HG03442 (cell line): ENCODE measurements around the gene BOD1.

ENCODE experiments used
- ATAC-seq: cut with Tn5 transposase; IDR thresholded peaks from one replicate; pipeline ENCODE4 v1.9.1; 2021; ENCODE audit warnings: mild to moderate bottlenecking, moderate library complexity; ENCODE audit not compliant: unreplicated experiment

Gene BOD1

DNA sequence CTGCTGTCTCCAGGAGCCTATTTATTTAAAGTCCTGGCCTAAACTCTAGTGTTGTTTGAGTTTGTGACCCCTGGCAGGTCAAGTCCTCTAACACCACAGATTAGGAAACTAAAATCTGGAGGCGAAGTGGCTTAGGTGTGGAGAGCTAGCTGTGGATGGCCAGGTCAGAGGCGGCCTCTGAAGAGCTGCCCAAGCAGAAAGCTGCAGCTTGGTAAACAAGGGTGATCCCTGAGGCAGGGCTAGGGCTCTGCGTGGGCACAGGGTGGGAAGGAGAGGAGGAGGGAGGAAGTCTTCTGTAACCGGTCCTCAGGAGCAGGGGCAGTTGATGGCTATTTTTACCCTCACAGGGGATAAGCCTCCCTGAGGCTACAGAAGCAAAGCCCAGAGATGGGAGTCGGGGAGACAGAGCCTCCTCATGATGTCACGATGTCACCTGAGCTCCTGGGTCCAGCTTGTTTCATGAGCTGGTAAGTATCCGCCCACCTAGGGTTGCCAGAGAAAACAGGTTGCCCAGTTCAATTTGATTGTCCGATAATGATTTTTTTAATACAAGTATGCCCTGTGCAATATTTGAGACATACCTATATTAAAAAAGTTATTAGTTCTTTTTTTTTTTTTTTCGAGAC, 25.9 kb upstream of the BOD1 start:
- no peak for ATAC-seq

DNA sequence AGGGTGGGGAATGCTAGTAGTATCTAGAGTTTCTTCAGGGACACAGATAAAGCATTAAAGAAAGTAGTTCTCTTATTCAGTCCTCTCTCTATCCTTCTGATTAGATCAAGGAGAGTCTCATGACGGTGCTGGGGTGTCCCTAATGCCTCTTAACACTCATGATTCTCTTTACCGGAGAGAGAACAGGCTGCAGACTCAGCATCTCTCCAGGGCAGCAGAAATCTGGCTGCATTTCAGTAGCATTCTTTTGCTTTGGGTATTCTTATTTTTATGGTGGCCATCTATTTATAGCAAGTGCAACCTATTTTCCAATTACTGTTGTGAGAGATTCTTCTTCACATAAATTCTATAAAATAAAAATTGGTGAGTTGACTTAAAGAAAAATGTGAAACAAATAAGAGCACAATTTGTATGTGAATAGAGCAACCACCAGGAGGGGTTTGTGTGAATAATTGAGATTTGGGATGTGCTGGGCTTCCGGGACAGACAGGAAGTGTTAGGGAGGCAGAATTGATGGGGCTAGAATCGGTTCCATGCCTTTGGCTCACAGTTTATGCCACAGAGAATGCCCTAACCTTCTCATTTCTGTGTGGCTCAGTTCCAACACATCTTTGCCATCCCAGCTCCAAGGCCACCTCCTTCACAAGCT, 23.8 kb upstream of the BOD1 start:
- no peak for ATAC-seq

DNA sequence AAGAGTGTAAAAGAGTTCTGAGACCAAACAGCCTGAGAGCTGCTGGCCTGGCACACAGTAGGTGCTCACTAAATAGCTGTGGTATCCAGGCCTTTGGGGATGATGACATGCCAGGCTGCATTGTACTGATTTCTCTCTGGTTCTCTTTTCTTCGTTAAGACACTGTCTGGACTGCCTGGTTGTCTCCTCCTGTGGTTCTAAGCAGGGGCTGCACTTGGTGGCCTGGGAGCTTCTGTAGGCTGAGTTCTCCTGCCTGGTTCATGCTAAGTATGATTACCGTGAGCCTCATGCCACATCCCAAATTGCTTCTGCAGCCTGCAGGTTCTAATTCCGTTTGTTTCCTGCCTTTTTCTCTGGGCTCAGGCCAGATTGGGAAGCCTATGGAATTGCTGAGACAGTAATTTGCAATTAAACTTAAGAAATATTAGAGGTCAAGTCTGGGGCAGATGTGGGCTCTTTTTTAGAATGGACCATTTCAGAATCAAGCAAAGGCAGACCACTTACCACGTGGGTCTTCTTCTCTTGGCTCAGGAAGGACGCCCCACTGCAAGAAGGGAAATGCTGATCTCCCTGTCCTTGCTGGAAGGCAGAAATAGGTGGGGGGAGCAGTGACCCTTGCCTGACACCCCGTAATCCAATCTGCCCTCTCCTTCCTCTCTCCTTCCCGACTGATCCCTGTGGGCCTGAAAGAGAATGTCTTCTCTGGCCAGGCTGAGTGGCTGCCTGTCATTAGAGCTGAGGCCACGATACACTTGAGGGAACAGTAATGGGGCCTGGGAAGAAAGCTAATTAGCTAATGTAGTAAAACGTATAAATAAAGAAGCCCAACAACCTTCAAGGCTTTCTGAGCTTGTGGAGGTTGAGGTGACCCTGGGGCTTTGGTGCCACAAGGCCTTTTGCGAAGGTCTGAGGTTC, 21.9 kb upstream of the BOD1 start:
- no peak for ATAC-seq

DNA sequence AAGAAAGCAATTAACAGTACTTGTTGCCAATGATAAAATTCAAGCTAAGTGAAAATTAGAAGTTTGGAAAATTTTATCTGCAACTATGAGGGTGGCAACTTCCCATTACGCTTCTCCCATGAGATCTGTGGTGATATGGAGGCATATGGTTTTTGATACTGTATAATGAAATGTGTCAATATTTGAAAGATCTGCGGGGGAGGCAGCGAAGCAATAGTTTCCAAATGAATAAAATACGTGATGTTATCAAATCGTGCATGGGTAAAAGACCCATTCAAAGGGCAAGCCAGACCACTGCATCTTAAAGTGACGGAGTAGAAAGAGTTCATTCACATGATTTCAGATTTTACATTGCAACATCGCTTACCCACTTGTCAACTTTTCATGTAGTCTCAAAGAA, 20.9 kb upstream of the BOD1 start:
- no peak for ATAC-seq

DNA sequence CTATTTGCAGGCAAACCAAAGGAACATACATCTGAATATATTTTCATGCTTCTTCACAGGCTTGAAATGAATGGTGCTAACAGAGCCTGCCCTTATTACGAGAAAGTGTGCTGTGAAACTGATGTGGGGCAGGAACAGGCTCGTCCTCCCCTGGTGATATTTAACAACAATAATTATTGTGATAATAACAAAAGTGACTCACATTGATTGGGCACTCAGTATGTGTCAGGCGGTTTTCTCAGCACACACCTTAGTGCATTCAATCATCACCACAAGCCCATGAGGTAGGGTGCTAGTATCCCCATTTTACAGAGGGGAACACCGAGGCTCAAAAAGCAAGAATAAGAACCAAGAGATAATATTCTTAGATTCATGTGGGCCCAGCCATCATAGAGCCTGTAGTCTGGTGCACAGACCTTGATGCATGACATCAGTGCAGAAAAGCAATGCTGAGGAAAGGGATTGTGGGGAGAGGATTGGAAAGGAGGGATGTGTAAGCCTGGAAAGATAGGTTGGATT, 18.1 kb upstream of the BOD1 start:
- ATAC-seq: no peak

DNA sequence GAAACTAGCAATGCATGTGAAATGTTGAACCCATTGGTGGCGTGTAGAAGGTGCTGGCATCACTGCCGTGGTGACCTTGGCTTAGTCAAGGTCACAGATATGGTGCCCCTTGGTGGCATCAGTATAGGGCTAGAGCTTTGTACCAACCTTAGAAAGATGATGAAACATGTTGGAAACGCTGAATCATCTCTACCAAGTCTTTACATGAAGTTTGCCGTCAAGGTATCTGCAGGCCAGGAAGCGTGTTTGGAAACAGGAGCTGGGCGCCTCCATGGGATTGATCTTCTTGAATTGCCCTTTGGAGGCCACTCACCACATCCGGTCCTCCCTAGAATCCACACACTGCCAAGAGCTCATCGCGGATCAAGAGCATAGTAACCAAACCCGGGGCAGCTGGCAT, 16.9 kb upstream of the BOD1 start:
- ATAC-seq: no peak

DNA sequence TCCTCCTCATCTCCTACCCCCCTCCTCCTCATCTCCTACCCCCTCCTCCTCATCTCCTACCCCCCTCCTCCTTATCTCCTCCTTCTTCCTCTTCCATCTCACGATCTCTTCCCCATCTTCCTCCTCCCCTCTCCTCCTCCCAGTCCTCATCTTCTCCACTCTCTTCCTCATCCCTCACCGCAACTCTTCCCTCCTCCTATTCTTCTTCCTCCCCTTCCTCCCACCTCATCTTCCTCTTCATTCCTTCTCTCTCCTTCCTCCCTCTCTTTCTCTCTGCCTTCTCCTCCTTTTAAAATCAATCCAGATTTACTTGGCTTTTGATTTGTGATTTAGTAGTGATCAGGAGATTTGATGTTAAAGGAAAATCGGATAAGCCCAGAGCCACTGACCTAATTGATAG, 15.0 kb upstream of the BOD1 start:
- no peak for ATAC-seq

DNA sequence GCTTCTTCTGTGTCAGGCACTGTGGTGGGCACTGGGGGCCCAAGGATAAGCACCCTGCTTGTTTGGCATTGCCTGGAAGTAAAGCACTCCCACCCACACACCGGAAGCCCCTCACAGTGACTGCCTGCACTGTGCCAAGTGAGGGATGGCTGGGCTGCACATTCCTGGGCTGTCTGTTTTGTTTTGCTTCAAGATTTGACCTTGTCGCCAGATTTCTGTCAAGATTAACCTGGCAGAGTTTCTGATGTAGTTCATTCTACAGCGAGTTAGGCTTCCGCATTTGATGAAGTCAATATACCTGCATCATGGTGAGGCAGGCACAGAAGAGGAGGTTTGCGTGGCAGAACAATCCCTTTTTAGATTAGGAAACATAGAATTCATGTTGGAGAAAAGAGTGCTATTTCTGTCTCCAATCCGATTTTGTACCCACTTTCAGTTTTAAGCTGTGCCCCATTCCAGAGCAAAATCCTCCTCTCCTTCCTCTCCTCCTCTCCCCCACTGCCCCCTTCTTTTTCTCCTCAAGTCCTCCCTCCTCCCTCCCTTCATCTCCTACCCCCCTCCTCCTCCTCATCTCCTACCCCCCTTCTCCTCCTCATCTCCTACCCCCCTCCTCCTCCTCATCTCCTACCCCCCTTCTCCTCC, 14.4 kb upstream of the BOD1 start:
- ATAC-seq: no peak

DNA sequence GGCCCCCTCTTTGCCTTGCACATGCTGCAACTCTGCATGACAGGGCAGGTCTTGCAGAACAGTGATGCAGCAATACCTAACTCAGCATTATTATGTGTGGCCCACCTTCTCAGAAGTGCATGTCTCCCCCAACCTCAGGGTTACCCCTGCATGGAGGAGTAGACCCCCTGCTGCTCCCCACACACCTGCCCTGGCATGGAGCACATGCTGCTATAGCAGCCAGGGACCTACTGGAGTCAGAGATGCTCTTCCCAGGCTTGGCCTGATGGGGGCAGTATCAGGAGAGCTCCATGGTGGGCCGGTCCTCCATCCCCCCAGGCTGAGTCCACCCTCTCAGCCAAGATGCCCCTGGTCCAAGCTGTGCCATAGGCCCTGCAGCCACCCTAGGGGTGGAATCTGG, 13.2 kb upstream of the BOD1 start:
- peak; percentile 45 for ATAC-seq

DNA sequence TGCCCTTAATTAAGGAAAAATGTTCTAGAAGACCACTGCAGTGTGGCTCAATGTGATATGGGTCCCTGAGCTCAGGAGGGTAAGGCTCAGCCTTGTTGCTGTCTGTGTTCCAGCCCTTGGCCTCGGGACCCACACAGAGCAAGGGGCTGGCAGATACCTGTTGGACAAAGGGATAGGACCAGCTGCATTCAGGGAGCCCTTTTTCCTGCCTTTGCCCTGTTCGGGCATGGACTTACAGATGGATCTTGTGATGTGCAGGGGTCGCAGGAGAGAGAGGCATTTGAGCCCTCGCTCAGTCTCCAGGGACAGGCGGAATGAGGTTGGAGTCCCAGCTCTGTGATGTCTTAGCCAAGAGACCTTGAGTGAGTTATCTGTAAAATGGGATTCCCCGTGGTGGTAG, 12.1 kb upstream of the BOD1 start:
- no peak for ATAC-seq

DNA sequence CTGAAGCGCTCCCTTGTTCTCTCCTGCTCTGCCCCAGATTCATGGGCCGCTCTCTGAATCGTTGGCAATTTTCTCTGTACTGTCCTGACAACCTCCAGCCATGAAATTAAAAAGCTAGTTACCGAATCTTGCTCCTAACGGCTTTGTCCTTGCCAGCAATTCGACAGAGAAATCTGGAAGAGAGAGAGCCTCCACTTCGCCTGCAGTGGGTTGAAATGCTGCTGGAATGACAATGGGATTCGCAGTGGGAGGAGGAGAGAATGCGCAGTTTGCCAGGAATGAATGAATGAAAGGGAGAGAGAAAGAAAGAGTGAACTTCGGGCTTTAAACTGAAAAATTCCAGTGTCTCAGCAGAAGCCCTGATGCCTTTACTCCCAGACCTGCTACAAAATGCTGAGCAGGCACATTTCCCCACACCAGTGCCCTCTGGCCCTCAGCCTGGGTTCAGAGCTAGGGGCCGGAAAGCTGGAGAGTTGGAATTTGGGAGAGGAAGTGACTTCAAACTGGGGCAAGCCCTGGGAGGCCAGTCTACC, 11.5 kb upstream of the BOD1 start:
- no peak for ATAC-seq

DNA sequence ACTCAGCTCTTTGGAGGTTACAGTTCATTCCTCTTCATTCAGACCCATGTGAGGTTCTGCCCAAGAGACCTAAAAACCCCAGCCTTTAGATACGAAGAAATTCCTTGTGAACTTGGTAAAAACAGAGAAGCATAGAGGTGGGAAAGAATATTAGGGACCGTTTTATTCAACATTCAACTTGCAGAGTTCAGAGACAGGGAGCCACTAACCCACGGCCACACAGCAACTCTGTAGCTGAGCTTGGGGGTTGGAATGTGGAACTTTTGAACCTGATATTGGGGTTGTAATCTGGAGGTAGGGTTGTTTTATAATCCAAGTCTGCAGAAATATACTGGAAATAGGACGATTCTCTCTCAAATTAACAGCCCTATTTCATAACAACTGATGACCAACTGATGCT, 10.8 kb upstream of the BOD1 start:
- no peak for ATAC-seq

DNA sequence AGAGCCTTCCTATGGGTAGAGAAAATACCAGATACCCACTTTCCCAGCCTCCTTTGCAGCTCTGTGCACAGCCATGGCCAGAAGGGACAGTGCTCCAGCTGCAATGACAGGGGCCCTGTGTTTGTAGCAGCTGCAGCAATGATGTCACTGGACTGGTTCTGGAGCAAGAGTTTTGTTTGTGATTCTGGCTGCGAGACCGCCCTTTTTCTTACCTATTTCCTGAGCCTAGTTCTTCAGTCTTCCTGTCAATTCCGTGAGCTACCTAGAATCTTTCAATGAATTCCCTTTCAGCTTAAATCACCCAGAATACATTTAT, 10.0 kb upstream of the BOD1 start:
- ATAC-seq: no peak

DNA sequence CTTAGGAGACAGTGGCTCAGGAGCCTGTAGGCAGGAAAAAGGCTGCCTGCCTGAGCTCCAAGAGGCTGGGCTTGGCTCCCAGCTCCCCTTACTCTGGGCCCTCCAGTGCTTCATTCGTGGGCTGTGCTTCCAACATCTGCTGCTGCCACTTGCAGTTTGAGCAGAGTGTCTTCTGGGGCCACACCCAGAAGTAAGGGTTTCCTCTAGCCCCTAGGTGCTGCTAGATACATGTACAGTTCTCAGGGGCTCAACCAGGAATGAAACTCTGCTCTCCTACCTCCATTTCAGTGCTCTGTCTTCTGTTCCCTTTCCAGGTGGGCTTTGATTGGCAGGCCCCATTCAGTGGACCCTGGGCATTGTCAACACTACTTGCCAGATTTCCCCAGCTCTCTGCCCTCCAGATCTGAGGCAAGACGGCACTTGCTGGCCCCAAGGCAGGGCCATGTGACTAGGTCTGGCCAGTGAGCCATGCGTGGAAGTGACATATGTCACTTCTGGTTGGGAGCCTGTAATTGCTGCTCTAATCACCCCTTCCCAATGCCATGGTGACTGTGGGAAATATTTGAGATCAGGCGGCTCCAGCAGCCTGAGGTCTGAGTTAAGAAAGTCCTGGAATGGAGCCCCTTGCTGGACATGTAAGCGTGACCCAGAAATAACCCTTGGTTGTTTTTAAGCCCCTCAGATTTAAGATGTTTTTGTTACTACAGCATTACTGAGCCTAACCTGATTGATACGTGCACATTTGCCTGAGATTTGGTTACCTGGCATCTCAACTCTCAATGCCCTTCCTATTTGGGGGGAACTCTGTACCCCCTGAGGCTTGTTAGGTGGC, 9.4 kb upstream of the BOD1 start:
- ATAC-seq: no peak

DNA sequence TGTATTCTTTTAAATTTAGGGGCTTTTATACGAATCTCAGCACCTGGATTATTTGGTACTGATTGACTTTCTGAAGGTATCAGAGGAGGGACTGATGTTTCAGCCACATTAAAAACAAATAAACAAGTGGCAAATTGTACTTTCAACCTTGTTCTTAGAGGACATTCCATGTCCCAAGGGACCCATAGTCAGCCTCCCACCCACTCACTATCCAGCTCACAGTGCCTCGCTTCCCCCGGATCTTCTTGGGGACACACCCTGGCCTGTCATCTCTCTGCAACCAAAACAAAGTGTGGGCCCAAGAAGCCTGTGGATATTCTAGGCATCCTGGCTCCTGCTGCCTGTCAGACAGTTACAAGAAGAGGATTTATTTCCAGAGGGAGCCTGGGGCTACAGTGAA, 8.8 kb upstream of the BOD1 start:
- no peak for ATAC-seq

DNA sequence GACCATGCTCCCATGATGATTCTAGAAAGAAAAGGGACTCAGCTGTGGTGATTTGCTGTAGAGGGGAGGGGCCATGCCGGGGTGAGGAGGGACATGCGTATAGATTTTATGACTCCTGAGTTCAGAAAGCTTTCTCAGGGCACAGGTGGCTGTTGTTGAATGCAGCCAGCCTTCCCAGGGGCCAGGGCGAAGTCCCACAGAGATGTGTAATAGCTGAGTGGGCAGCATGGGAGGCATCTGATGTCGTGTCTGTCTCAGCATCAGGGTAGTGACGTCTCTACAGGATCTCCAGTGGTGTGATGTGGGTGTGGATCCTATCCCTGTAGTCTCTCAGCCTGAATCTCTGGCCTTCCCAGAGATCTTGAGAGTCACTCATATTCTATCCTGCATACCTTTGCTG, 7.8 kb upstream of the BOD1 start:
- no peak for ATAC-seq

DNA sequence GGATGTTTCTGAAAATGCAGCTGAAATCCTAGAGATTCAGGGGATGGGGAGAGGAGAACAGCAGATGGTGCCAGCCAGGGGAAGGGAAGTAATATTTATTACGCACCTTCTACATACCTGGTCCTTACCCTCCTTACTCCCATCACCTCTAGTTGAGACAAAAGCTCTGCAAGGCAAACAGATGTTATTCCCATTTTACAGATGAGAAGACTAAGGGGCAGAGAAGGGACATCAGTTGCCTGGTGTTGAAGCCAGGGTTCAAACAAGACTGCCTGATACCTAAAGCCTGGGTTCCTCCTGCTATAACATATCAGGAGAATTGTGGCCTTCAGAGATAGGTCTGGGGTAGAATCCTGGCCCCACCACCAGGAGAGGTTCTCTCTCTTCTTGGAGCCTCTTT, 7.3 kb upstream of the BOD1 start:
- no peak for ATAC-seq

DNA sequence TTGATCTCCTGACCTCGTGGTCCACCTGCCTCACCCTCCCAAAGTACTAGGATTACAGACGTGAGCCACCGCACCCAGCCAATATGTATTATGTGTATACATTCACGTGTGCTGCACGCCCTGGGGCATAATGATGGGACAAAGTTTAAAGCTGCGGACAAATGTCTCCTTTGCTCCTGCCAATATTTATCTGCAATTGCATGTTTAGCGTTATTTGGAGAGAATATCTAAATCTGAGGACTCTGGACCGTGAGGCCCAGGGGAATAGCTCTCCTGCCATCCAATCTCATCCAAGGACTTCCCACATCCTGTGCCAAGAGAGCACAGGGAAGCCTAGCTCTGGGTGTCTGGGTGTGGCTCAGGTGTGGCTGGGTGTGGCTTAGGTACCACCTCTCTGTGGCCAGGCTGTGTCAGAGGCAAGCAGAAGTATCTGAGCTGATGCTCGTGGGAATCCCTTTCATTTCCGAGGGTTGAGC, 6.9 kb upstream of the BOD1 start:
- ATAC-seq: no peak

DNA sequence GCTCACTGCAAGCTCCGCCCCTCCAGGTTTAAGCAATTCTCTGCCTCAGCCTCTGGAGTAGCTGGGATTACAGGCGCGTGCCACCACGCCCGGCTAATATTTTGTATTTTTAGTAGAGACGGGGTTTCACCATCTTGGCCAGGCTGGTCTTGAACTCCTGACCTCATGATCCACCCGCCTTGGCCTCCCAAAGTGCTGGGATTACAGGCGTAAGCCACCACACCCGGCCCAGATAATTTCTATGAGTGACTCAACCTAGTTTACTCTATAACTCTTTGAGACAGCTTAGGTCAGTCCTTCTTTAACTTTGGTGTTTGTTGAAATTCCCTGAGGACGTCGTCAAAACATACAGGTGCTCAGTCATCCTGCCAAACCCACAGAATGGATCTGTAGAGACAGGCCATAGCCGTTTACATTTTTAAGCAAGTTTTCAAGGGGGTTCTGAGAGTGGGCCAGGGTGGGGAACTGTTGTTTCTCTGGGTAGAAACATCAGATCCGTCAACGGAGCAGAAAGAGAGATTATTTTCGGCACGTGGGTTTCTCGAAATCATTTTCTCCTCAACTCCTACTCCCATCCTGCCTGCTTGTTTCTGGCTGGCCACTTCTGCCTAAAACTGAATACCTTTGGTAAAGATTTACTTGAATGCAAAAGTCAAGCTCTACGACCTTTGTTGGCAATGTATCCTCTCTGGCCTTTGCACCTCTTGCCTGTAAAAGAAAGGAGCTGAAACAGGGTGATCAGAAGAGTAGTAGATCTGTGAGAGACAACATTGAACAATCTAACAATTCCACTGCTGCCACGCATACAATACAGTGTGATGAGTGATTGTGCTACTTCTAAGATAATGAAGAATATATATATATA, 6.0 kb upstream of the BOD1 start:
- no peak for ATAC-seq
